Ascending aorta (tissue), 2 donors: ENCODE data around the gene PNN. TPM values are rescaled to one million over a fixed set of nuclear protein-coding genes. Genes with fewer than 3 reads are reported as not detected.
A peak's percentile ranks its signal among the peaks of the same experiment; 100 is the strongest.
"Not testable (repeated sequence)": the region's sequence is repeated elsewhere in the genome, so short reads cannot be mapped to it uniquely, and the experiment has no call there.

Source experiments
- DNase-seq, 2 donors: peaks; one replicate each; pipeline ENCODE4 v3.0.0-alpha.2; 2019; ENCODE audit warnings: low spot score in 2 of 2
- H3K27ac ChIP-seq, 2 donors: fragments of 200-600 bp; sonication (generic); one replicate each; pipeline ENCODE4 v1.5.1; 2016 to 2017; ENCODE audit warnings: mild to moderate bottlenecking in 1 of 2
- H3K27me3 ChIP-seq: fragments of 200-600 bp; sonication (generic); one replicate; pipeline ENCODE4 v1.5.1; 2017
- H3K36me3 ChIP-seq, 2 donors: fragments of 200-600 bp; sonication (generic); one replicate each; pipeline ENCODE4 v1.5.1; 2016
- H3K4me1 ChIP-seq, 2 donors: fragments of 200-600 bp; sonication (generic); one replicate each; pipeline ENCODE4 v1.5.1; 2016 to 2017; ENCODE audit warnings: mild to moderate bottlenecking in 1 of 2
- H3K4me3 ChIP-seq, 2 donors: fragments of 200-600 bp; sonication (generic); one replicate each; pipeline ENCODE4 v1.5.1; 2016 to 2017; ENCODE audit warnings: mild to moderate bottlenecking in 1 of 2
- H3K9me3 ChIP-seq, 2 donors: fragments of 200-600 bp; sonication (generic); one replicate each; pipeline ENCODE4 v1.5.1; 2016
- intact Hi-C: fragments of 100-400 bp; cut with DNase I; formaldehyde crosslinking; loops from one replicate; pipeline ENCODE4 v1.15.1; 2023
- total RNA-seq: library from RNA; depleted of rRNA; stranded (reverse); fragments of >200 nt; gene quantifications from one replicate; pipeline ENCODE4 v1.1.0, GENCODE V29; 2016
- TF ChIP-seq, protein P1 (sequence below), 3 experiments: fragments of 200-600 bp in 2 of 3; fragments of 450-650 bp in 1 of 3; sonication (generic) in 2 of 3; IDR thresholded peaks; one replicate each; pipeline ENCODE4 v1.5.1; 2016 to 2019; ENCODE audit warnings: antibody characterized with exemption in 3 of 3, mild to moderate bottlenecking in 1 of 3, moderate library complexity in 1 of 3

The PNN gene
- total RNA-seq, 1 donor from 2014 or later, result 19.3 TPM

DNA sequence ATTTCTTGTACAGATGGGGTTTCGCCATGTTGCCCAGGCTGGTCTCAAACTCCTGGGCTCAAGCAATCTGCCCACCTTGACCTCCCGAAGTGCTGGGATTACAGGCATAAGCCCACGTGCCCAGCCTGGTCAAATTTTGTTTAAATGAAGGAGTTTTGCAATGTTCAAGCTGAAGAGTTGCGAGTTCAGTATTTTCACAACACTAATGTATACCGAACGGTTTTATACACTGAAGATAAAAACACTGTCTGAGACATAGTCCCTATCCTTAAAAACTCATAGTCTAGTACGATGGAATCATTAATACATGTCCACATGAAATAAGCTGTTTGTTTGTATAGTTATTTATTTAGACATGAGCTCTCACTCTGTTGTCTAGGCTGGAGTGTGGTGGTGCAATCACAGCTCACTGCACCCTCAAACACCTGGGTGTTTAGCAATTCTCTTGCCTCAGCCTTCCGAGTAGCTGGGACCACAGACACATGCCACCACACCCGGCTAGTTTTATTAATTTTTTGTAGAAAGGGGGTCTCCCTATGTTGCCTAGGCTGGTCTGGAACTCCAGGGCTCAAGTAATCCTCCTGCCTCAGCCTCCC is 20.4 kb upstream of the PNN start:
- intact Hi-C loops, result no loop called here
- TF ChIP-seq, protein P1, sequence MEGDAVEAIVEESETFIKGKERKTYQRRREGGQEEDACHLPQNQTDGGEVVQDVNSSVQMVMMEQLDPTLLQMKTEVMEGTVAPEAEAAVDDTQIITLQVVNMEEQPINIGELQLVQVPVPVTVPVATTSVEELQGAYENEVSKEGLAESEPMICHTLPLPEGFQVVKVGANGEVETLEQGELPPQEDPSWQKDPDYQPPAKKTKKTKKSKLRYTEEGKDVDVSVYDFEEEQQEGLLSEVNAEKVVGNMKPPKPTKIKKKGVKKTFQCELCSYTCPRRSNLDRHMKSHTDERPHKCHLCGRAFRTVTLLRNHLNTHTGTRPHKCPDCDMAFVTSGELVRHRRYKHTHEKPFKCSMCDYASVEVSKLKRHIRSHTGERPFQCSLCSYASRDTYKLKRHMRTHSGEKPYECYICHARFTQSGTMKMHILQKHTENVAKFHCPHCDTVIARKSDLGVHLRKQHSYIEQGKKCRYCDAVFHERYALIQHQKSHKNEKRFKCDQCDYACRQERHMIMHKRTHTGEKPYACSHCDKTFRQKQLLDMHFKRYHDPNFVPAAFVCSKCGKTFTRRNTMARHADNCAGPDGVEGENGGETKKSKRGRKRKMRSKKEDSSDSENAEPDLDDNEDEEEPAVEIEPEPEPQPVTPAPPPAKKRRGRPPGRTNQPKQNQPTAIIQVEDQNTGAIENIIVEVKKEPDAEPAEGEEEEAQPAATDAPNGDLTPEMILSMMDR (IDR thresholded peaks at IDR 0.05), result no peak
- no peak for DNase-seq
- H3K27ac ChIP-seq, result no peak overlapping the region
- H3K9me3 ChIP-seq, result no peaks in the 10 kb centered on the region
- H3K36me3 ChIP-seq, result peaks cover 20 to 67% of the 10 kb centered on the region in 2 donors
- no peaks in the 10 kb centered on the region for H3K4me1 ChIP-seq
- no peaks in the 10 kb centered on the region for H3K27me3 ChIP-seq
- H3K4me3 ChIP-seq, result no peak overlapping the region

DNA sequence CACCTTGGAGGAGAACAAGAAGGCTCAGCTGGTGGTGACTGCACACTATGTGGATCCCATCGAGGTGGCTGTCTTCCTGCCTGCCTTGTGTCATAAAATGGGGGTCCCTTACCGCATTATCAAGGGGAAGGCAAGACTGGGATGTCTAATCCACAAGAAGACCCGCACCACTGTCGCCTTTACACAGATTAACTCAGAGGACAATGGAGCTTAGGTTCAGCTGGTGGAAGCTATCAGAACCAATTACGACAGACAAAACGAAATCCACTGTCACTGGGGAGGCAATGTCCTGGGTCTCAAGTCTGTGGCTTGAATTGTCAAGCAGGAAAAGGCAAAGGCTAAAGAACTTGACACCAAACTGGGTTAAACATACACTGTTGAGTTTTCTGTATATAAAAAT is 17.6 kb upstream of the PNN start:
- no peaks in the 10 kb centered on the region for H3K4me1 ChIP-seq
- TF ChIP-seq, protein P1 (IDR thresholded peaks at IDR 0.05), result no peak
- H3K27me3 ChIP-seq, result no peaks in the 10 kb centered on the region
- peaks cover 27 to 46% of the 10 kb centered on the region in 2 donors for H3K36me3 ChIP-seq
- DNase-seq, result no peak
- intact Hi-C loops, result no loop called here
- H3K9me3 ChIP-seq, result no peaks in the 10 kb centered on the region
- no peak overlapping the region for H3K4me3 ChIP-seq
- H3K27ac ChIP-seq, result no peak overlapping the region

GRCh38 chr14:39158222-39158858 is 16.7 kb upstream of the PNN start:
- intact Hi-C loops, result no loop called here
- Histone ChIP-seq H3K9me3 (no peaks in the 10 kb centered on the region), H3K27me3 (no peaks in the 10 kb centered on the region), H3K36me3 (peaks cover 26 to 41% of the 10 kb centered on the region in 2 donors), H3K4me1 (no peaks in the 10 kb centered on the region), H3K27ac (no peak overlapping the region), H3K4me3 (no peak overlapping the region)
- TF ChIP-seq, protein P1 (IDR thresholded peaks at IDR 0.05), result no peak
- DNase-seq, result no peak

GRCh38 chr14:39160494-39160893 is 14.6 kb upstream of the PNN start:
- H3K4me1 ChIP-seq, result no peaks in the 10 kb centered on the region
- no peaks in the 10 kb centered on the region for H3K27me3 ChIP-seq
- H3K36me3 ChIP-seq, result peaks cover 18 to 35% of the 10 kb centered on the region in 2 donors
- no peaks in the 10 kb centered on the region for H3K9me3 ChIP-seq
- TF ChIP-seq, protein P1 (IDR thresholded peaks at IDR 0.05), result no peak
- intact Hi-C loops, result no loop called here
- DNase-seq, result no peak
- no peak overlapping the region for H3K27ac ChIP-seq
- H3K4me3 ChIP-seq, result no peak overlapping the region

DNA sequence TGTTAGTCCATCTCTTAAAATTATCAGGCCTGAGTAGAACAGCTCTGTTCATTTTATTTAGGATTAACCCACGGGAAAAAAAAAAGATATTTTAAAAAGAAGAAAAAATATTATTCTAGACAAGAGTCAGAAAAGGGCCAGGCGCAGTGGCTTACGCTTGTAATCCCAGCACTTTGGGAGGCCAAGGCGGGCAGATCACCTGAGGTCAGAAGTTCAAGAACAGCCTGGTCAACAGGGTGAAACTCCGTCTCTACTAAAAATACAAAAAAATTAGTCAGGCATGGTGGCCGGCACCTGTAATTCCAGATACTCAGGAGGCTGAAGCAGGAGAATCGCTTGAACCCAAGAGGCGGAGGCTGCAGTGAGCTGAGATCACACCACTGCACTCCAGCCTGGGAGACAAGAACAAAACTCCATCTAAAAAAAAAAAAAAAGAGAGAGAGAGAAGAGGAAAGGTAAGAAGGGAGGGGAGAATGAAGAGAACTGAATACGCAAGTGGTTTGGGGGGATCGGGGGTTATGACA is 7.2 kb upstream of the PNN start:
- Histone ChIP-seq H3K4me1 (peaks cover 10 to 16% of the 10 kb centered on the region in 2 donors), H3K4me3 (peak overlapping the region in 1 of 2 donors; percentile 27)
- H3K36me3 ChIP-seq, H3K9me3 ChIP-seq, H3K27me3 ChIP-seq, DNase-seq, intact Hi-C loops, H3K27ac ChIP-seq: not testable (repeated sequence)

GRCh38 chr14:39168591-39168990 is 6.5 kb upstream of the PNN start:
- Histone ChIP-seq H3K27me3 (no peaks in the 10 kb centered on the region), H3K4me1 (peaks cover 10 to 16% of the 10 kb centered on the region in 2 donors), H3K36me3 (peaks cover 0 to 8% of the 10 kb centered on the region in 2 donors), H3K27ac (no peak overlapping the region), H3K9me3 (no peaks in the 10 kb centered on the region), H3K4me3 (peak overlapping the region; percentile 79 to 96)
- no peak for DNase-seq
- intact Hi-C loops, result no loop called here
- TF ChIP-seq, protein P1 (IDR thresholded peaks at IDR 0.05), result no peak
